Right lobe of liver (tissue), 6 donors: Measurements from ENCODE around the gene HNRNPDL. TPM values are rescaled to one million over a fixed set of nuclear protein-coding genes. Genes with fewer than 3 reads are reported as not detected.

ENCODE experiments used
- ATAC-seq, 4 donors: fragments of 200-7000 bp; cut with Tn5 transposase; one replicate each; pipeline ENCODE4 v1.9.1; 2020; ENCODE audit warnings: mild to moderate bottlenecking in 4 of 4, moderate library complexity in 4 of 4
- DNase-seq, 3 donors: peaks; one replicate each; pipeline ENCODE4 v3.0.0-alpha.2; 2020
- H3K27ac ChIP-seq, 3 donors: fragments of 200-600 bp; one replicate each; pipeline ENCODE4 v1.8.0; 2022
- H3K27me3 ChIP-seq, 2 donors: fragments of 200-600 bp; one replicate each; pipeline ENCODE4 v1.8.0; 2022
- H3K36me3 ChIP-seq, 4 donors: fragments of 200-600 bp; sonication (generic) in 1 of 4; one replicate each; pipeline versions ENCODE4 v1.5.1 to v1.8.0; 2017 to 2022; ENCODE audit warnings: control low read depth in 1 of 4
- H3K4me1 ChIP-seq, 4 donors: fragments of 200-600 bp; sonication (generic) in 1 of 4; one replicate each; pipeline versions ENCODE4 v1.5.1 to v1.8.0; 2017 to 2022; ENCODE audit warnings: control low read depth in 1 of 4
- H3K4me3 ChIP-seq, 3 donors: fragments of 200-600 bp; one replicate each; pipeline ENCODE4 v1.8.0; 2022
- H3K9me3 ChIP-seq, 4 donors: fragments of 200-600 bp; sonication (generic) in 1 of 4; one replicate each; pipeline versions ENCODE4 v1.5.1 to v1.8.0; 2017 to 2022; ENCODE audit warnings: control low read depth in 1 of 4
- POLR2A ChIP-seq: fragments of 450-650 bp; IDR thresholded peaks from one replicate; pipeline ENCODE4 v1.6.1; 2017; ENCODE audit warnings: antibody characterized with exemption, mild to moderate bottlenecking
- WGBS: methylation state at CpG from one replicate; pipeline ENCODE4 v1.1.6; 2018; ENCODE audit warnings: low coverage, low lambda C conversion rate; ENCODE audit not compliant: insufficient coverage; ENCODE audit errors: missing lambda C conversion rate; 5-methylcytosine and 5-hydroxymethylcytosine counted together
- intact Hi-C, 2 donors: fragments of 100-400 bp; cut with DNase I; formaldehyde crosslinking; loops; one replicate each; pipeline versions ENCODE4 v1.11.2 to v1.14.1; 2022
- total RNA-seq, 6 experiments: library from RNA; depleted of rRNA in 2 of 6; stranded (reverse); fragments of >200 nt in 2 of 6; fragmentation: NEBNext Ultra II Directional in 3 of 6; extraction: Animal tissue kit (Norgen Biotek cat#: 25700) in 3 of 6; gene quantifications; one replicate each; pipeline versions ENCODE4 v1.1.0 to v1.2.4, GENCODE V29; 2016 to 2023
- TF ChIP-seq, protein P1 (sequence below), 4 donors: fragments of 200-600 bp in 3 of 4; fragments of 450-650 bp in 1 of 4; IDR thresholded peaks; one replicate each; pipeline versions ENCODE4 v1.5.1 to v1.8.0; 2016 to 2022; ENCODE audit warnings: antibody characterized with exemption in 4 of 4, mild to moderate bottlenecking in 2 of 4
- donor health status: DM: no; HTN: yes; CAD: no.
- donor health status: DM: no; HTN: no; CAD: no.
- donor health status: DM: no; HTN: no; CAD: no.
- donor health status: DM: no; HTN: yes; CAD: no.
- donor health status: DM: no; HTN: yes; CAD: no.

Gene HNRNPDL
- total RNA-seq, 6 experiments from 2014 or later, result 43.0 to 55.0 (median 52.4) TPM

DNA sequence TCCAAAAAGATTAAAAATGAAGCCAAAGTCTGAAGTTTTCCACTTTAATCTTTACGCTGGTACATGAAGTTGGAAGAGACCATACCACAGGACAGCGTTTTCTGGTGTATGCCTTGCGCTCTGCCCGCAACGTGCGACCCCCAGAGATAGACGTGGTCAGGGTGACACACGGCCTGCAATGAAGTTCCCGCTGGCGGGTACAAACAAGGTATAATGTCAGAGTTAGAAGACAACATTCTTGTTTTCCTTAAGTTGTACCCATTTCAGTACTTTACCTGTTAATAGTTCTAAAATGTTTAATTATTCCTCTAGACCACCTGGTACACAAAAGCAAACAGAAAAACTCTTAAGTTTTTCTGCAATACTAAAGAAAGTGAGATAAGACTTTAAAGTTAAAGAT lies 4.8 kb downstream of the HNRNPDL start:
- DNase-seq, result no peak
- no peak overlapping the region for H3K27ac ChIP-seq
- TF ChIP-seq POLR2A, result no peak
- TF ChIP-seq, protein P1, sequence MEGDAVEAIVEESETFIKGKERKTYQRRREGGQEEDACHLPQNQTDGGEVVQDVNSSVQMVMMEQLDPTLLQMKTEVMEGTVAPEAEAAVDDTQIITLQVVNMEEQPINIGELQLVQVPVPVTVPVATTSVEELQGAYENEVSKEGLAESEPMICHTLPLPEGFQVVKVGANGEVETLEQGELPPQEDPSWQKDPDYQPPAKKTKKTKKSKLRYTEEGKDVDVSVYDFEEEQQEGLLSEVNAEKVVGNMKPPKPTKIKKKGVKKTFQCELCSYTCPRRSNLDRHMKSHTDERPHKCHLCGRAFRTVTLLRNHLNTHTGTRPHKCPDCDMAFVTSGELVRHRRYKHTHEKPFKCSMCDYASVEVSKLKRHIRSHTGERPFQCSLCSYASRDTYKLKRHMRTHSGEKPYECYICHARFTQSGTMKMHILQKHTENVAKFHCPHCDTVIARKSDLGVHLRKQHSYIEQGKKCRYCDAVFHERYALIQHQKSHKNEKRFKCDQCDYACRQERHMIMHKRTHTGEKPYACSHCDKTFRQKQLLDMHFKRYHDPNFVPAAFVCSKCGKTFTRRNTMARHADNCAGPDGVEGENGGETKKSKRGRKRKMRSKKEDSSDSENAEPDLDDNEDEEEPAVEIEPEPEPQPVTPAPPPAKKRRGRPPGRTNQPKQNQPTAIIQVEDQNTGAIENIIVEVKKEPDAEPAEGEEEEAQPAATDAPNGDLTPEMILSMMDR (IDR thresholded peaks at IDR 0.05), result no peak
- peaks cover 7 to 46% (median 32%) of the 10 kb centered on the region in 4 donors for H3K36me3 ChIP-seq
- H3K27me3 ChIP-seq, result no peaks in the 10 kb centered on the region
- H3K4me3 ChIP-seq, result no peak overlapping the region
- peaks cover 0 to 17% (median 6%) of the 10 kb centered on the region in 4 donors for H3K4me1 ChIP-seq
- 90% methylated on average over 4 of the region's 10 CpGs for WGBS
- intact Hi-C loops, result loop anchor here (5.0 to 10.0 kb wide), 2 partner anchors 51 to 53 kb away; partner anchors contain the start of gene HNRNPD (in 2 of the 2)
- H3K9me3 ChIP-seq, result no peaks in the 10 kb centered on the region
- ATAC-seq, result no peak

DNA sequence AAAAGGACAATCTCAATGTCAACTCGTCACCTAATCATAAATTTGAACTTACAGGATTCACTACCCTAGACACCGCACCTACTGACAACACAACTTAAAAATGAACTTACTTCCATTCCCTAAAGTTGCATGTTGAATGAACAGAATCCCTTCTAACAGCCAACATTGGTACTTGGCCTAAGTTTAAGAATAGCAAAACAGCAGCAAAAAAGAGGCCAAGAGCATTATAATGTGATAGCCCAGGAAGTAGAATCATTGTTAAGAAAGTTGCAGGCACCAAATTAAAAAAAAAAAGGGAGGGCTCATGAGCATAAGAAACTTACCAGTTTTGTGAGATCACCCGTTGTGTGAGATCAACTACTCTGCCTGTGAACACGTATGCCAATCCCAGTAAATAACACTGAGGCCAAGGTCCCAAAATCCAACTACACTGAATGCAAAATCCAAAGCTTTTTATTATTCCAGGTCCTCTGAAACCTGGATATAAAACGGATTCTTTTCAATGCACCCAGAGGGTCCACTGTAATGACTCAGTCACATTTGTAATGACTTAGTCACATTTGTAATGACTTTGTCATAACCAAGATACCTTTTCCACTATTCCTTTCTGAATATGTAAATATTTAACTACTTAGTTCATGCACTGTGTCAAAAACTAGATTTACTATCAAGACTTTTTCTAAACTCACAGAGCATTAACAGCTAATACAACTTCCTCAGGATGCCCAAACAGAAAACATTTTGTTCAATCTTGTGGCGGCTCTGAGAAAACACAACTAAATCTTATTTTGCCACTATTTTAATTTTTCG lies 6.8 kb downstream of the HNRNPDL start:
- Histone ChIP-seq H3K27me3 (no peaks in the 10 kb centered on the region), H3K27ac (no peak overlapping the region), H3K9me3 (no peaks in the 10 kb centered on the region), H3K4me3 (no peak overlapping the region), H3K4me1 (peaks cover 0 to 17% (median 6%) of the 10 kb centered on the region in 4 donors), H3K36me3 (peaks cover 7 to 46% (median 32%) of the 10 kb centered on the region in 4 donors)
- no peak for TF ChIP-seq POLR2A
- TF ChIP-seq, protein P1 (IDR thresholded peaks at IDR 0.05), result no peak
- DNase-seq (no peak), ATAC-seq (no peak)
- WGBS, result 80% methylated on average over 7 of the region's 7 CpGs
- intact Hi-C loops, result loop anchor here in 1 of 2 donors (10.0 kb wide), 1 partner anchor 49 kb away; the partner anchor contains the start of gene HNRNPD

DNA sequence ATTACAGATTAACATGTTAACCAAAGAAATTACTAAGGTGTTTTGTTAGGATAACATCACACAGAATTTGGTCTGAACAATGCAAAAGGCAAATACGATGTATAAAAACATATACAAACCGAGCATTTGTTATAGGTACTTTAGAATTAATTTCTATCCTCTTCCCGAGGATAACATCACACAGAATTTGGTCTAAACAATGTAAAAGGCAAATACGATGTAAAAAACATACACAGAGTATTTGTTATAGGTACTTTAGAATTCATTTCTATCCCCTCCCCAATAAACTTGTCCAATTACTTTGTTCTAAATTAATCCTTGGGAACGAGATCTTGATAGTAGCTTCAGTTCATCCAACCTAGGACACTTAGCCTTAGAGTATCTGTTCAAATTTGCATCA lies 7.6 kb downstream of the HNRNPDL start:
- DNase-seq (no peak), ATAC-seq (no peak)
- Histone ChIP-seq H3K4me1 (peaks cover 0 to 12% (median 6%) of the 10 kb centered on the region in 4 donors), H3K9me3 (no peaks in the 10 kb centered on the region), H3K27me3 (no peaks in the 10 kb centered on the region), H3K4me3 (no peak overlapping the region), H3K36me3 (peaks cover 7 to 46% (median 32%) of the 10 kb centered on the region in 4 donors), H3K27ac (no peak overlapping the region)
- TF ChIP-seq POLR2A, result no peak
- TF ChIP-seq, protein P1 (IDR thresholded peaks at IDR 0.05), result no peak
- intact Hi-C loops, result loop anchor here in 1 of 2 donors (10.0 kb wide), 1 partner anchor 48 kb away; the partner anchor contains the start of gene HNRNPD
- WGBS, result 94% methylated on average over 5 of the region's 5 CpGs

DNA sequence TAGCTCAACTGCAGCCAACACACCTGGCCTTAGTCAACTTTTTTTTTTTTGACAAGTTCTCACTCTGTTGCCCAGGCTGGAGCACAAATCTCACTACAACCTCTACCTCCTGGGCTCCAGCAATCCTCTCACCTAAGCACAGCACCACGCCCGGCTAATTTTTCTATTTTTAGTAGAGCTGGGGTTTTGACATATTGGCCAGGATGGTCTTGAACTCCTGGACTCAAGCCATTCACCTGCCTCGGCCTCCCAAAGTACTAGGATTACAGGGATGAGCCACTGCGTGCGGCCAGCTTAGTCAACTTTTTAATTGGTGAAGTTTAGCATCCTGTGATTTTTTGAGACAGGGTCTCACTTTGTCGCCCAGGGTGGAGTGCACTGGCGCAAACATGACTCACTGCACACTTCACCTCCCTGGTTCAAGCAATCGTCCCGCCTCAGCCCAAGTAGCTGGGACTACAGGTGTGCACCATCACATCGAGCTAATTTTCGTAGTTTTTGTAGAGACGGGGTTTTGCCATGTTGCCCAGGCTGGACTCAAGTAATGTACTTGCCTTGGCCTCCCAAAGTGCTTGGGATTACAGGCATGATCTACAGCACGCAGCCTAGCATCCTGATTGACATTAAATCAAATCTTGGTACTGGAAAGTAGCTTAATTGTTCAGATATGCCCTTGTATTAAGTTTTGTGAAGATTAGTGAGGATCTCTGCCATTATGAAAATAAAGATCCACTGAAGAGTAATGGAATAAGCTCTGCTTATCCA lies 8.3 kb downstream of the HNRNPDL start:
- Histone ChIP-seq H3K4me1 (peaks cover 0 to 5% (median 3%) of the 10 kb centered on the region in 4 donors), H3K27me3 (no peaks in the 10 kb centered on the region), H3K4me3 (no peak overlapping the region), H3K36me3 (peaks cover 7 to 44% (median 31%) of the 10 kb centered on the region in 4 donors), H3K9me3 (no peaks in the 10 kb centered on the region), H3K27ac (no peak overlapping the region)
- ATAC-seq (peak in 1 of 4 donors; percentile 43), DNase-seq (no peak)
- TF ChIP-seq POLR2A, result peak; percentile 10
- TF ChIP-seq, protein P1 (IDR thresholded peaks at IDR 0.05), result no peak
- WGBS, result 85% methylated on average over 10 of the region's 13 CpGs
- intact Hi-C loops, result loop anchor here in 1 of 2 donors (10.0 kb wide), 1 partner anchor 47 kb away; the partner anchor contains the start of gene HNRNPD
